Sciatic nerve (tissue), 1 donor: ENCODE results near the gene ZNF564. TPM values are rescaled to one million over a fixed set of nuclear protein-coding genes. Genes with fewer than 3 reads are reported as not detected.

Experiments used
- total RNA-seq: library from RNA; stranded (reverse); fragmentation: NEBNext Ultra II Directional; extraction: Animal tissue kit (Norgen Biotek cat#: 25700); gene quantifications from one replicate; pipeline ENCODE4 v1.2.1, GENCODE V29; 2021
- donor health status: DM: no; HTN: no; CAD: no.

ZNF564 gene
- total RNA-seq, 1 donor from 2014 or later: 19.5 TPM

Other genes with a start within 250 kb of the ZNF564 start
- gene ZNF563, start 217.8 kb downstream of the ZNF564 start, total RNA-seq: 6.0 TPM
- 5.4 TPM for gene ZNF442, start 185.8 kb downstream of the ZNF564 start, total RNA-seq
- 7.4 TPM for gene ZNF799, start 150.2 kb downstream of the ZNF564 start, total RNA-seq
- 6.8 TPM for gene ZNF443, start 110.5 kb downstream of the ZNF564 start, total RNA-seq
- gene ZNF709, start 66.7 kb downstream of the ZNF564 start, total RNA-seq: 5.8 TPM
- 8.6 TPM for gene ZNF490, start 59.3 kb upstream of the ZNF564 start, total RNA-seq
- gene ZNF791, start 59.4 kb upstream of the ZNF564 start, total RNA-seq: 48.2 TPM
- 76.4 TPM for gene MAN2B1, start 115.3 kb upstream of the ZNF564 start, total RNA-seq
- gene WDR83, start 115.3 kb upstream of the ZNF564 start, total RNA-seq: 12.3 TPM
- 77.1 TPM for gene DHPS, start 130.4 kb upstream of the ZNF564 start, total RNA-seq
- not detected for gene GNG14, start 136.5 kb upstream of the ZNF564 start, total RNA-seq
- gene FBXW9, start 145.1 kb upstream of the ZNF564 start, total RNA-seq: 3.6 TPM
- 70.6 TPM for gene TNPO2, start 172.4 kb upstream of the ZNF564 start, total RNA-seq
- 128 TPM for gene TRIR, start 183.2 kb upstream of the ZNF564 start, total RNA-seq
- gene GET3, start 186.0 kb upstream of the ZNF564 start, total RNA-seq: 30.1 TPM
- gene BEST2, start 200.3 kb upstream of the ZNF564 start, total RNA-seq: not detected
- 45.1 TPM for gene HOOK2, start 224.1 kb upstream of the ZNF564 start, total RNA-seq
- gene JUNB, start 240.0 kb upstream of the ZNF564 start, total RNA-seq: 279 TPM